Progenitor cell of endocrine pancreas (in vitro differentiated cells): ENCODE data around the gene TMEM267. TPM values are rescaled to one million over a fixed set of nuclear protein-coding genes. Genes with fewer than 3 reads are reported as not detected.
A peak's percentile ranks its signal among the peaks of the same experiment; 100 is the strongest.
"Not testable (repeated sequence)": the region's sequence is repeated elsewhere in the genome, so short reads cannot be mapped to it uniquely, and the experiment has no call there.

Experiments used
- DNase-seq: peaks from one replicate; pipeline ENCODE4 v3.0.0; 2021; ENCODE audit warnings: low spot score; ENCODE audit not compliant: unreplicated experiment
- H3K27ac Mint-ChIP-seq: 2 replicates; pipeline ENCODE4 v1.8.0; 2021; ENCODE audit warnings: mild to moderate bottlenecking, moderate library complexity, mixed read lengths
- H3K27me3 Mint-ChIP-seq: 2 replicates; pipeline ENCODE4 v1.8.0; 2021; ENCODE audit warnings: mixed read lengths
- H3K36me3 Mint-ChIP-seq: 2 replicates; pipeline ENCODE4 v1.8.0; 2022; ENCODE audit warnings: mixed read lengths; ENCODE audit not compliant: insufficient read depth
- H3K4me1 Mint-ChIP-seq: 2 replicates; pipeline ENCODE4 v1.8.0; 2021; ENCODE audit warnings: low read depth, mixed read lengths
- H3K4me3 Mint-ChIP-seq: 2 replicates; pipeline ENCODE4 v1.8.0; 2021; ENCODE audit warnings: low read depth, mild to moderate bottlenecking, moderate library complexity, mixed read lengths
- H3K9me3 Mint-ChIP-seq: 2 replicates; pipeline ENCODE4 v1.8.0; 2021; ENCODE audit warnings: low read depth, mixed read lengths
- total RNA-seq: library from RNA; stranded (reverse); gene quantifications from 2 replicates; pipeline ENCODE4 v1.2.1, GENCODE V29; 2021
- TF ChIP-seq, protein P1 (sequence below): fragments of 200-600 bp; sonication (generic); IDR thresholded peaks from one replicate; pipeline ENCODE4 v1.5.0; 2021; ENCODE audit warnings: antibody characterized with exemption, mild to moderate bottlenecking; ENCODE audit not compliant: unreplicated experiment

TMEM267 gene
- total RNA-seq, 1 donor from 2014 or later, result 8.6 TPM

DNA sequence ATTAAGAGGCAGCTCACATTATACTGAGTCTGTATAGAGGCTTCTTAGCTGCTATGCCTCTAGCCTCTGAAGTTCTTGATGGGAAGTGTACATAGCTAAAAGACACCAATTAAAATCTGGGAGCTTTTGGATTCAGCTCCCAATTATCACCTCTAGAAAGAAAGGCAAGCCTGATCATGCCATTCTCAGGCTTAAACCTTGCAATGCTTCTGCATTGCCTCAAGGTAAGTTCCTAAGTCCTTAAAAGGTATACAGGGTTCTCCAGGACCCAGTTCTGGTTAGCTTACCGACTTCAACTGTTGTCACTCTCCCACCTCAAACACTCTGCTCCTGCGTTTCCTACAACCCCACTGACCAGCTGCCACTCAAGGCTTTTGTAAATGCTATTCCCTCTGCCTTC, 54.0 kb downstream of the TMEM267 start:
- no peak for DNase-seq
- no peak overlapping the region for H3K27ac Mint-ChIP-seq
- H3K4me3 Mint-ChIP-seq, result no peak overlapping the region
- peaks cover 5% of the 10 kb centered on the region for H3K4me1 Mint-ChIP-seq
- H3K36me3 Mint-ChIP-seq, result no peaks in the 10 kb centered on the region
- TF ChIP-seq, protein P1, sequence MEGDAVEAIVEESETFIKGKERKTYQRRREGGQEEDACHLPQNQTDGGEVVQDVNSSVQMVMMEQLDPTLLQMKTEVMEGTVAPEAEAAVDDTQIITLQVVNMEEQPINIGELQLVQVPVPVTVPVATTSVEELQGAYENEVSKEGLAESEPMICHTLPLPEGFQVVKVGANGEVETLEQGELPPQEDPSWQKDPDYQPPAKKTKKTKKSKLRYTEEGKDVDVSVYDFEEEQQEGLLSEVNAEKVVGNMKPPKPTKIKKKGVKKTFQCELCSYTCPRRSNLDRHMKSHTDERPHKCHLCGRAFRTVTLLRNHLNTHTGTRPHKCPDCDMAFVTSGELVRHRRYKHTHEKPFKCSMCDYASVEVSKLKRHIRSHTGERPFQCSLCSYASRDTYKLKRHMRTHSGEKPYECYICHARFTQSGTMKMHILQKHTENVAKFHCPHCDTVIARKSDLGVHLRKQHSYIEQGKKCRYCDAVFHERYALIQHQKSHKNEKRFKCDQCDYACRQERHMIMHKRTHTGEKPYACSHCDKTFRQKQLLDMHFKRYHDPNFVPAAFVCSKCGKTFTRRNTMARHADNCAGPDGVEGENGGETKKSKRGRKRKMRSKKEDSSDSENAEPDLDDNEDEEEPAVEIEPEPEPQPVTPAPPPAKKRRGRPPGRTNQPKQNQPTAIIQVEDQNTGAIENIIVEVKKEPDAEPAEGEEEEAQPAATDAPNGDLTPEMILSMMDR, result no peak
- H3K9me3 Mint-ChIP-seq, result peaks cover 3% of the 10 kb centered on the region
- H3K27me3 Mint-ChIP-seq, result no peaks in the 10 kb centered on the region

DNA sequence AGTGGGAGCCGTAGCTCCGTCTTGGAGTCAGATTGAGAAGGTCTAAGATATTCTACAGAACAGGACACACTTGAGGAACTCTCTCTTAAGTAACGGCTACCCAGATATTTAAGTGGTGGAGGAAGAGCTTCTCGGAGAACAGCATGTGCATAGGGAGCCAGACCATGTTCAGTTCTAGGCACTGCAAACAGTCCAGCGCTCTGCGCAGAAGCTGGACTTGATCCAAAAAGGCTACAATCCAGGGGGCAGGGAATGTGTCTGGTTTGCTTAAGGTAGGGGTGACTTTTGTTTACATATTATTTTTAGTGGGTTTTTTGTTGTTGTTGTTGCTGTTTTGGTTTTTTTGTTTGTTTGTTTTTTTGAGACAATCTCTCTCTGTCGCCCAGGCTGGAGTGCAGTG, 54.6 kb downstream of the TMEM267 start:
- DNase-seq, result no peak
- Mint-ChIP-seq H3K27ac (no peak overlapping the region), H3K4me1 (peaks cover 5% of the 10 kb centered on the region), H3K36me3 (no peaks in the 10 kb centered on the region), H3K27me3 (no peaks in the 10 kb centered on the region), H3K9me3 (peaks cover 3% of the 10 kb centered on the region), H3K4me3 (no peak overlapping the region)
- TF ChIP-seq, protein P1, result no peak

DNA sequence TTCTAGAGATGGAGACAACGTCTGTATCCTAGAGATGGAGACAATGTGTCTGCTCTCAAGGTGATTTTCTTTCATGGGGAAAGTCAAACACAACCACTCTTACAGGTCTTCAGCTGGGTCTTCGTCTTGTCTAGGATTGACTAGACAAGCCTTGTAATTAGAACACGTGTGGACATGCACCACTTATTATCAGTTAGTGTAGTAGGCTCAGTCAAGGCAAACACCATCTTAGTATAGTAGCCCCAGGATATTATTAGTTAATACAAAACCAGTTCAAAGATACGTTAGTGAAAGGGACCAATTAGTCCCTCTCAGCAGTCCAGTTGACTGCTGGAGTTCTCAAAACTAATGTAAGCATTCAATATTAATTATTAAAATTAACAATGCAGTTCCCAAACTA, 56.4 kb downstream of the TMEM267 start:
- H3K9me3 Mint-ChIP-seq, result peaks cover 3% of the 10 kb centered on the region
- H3K4me1 Mint-ChIP-seq, result no peaks in the 10 kb centered on the region
- H3K27me3 Mint-ChIP-seq, result no peaks in the 10 kb centered on the region
- H3K36me3 Mint-ChIP-seq, result no peaks in the 10 kb centered on the region
- H3K4me3 Mint-ChIP-seq, result no peak overlapping the region
- DNase-seq, result no peak
- TF ChIP-seq, protein P1, result no peak
- H3K27ac Mint-ChIP-seq, result no peak overlapping the region

DNA sequence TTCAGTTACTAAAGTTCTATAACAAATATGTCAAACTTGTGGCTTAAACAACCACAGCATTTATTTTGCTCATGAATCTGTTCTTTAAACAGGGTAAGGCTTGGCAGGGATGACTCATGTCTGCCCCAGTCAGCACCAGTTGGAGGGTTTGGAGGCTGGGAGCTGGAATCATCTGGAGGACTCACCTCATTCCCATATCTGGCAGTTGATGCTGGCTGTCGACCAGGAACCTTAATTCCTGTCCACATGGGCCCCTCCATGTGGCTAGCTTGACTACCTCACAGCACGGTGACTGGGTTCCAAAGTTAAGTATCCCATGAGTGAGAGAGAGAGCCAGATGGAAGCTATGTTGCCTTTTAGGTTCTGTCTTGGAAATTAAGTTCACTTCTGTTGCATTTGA, 57.7 kb downstream of the TMEM267 start:
- H3K27ac Mint-ChIP-seq, result no peak overlapping the region
- TF ChIP-seq, protein P1, result no peak
- no peak for DNase-seq

DNA sequence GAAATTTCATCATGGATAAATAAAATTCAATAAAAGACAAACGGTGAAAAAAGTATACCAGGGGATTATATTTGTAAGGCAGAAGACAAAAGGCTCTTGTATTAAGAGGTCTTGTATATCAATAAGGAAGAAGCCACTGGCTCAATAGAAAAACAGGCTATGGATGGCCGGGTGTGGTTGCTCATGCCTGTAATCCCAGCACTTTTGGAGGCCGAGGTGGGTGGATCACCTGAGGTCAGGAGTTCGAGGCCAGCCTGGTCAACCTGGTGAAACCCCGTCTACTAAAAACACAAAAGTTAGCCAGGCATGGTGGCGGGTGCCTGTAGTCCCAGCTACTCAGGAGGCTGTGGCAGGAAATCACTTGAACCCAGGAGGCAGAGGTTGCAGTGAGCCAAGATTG, 60.6 kb downstream of the TMEM267 start:
- not testable (repeated sequence) for H3K27ac Mint-ChIP-seq

More for the DNA sequence above, 57.7 kb downstream of the TMEM267 start:
- Mint-ChIP-seq H3K4me1 (peaks cover 6% of the 10 kb centered on the region), H3K4me3 (no peak overlapping the region), H3K9me3 (peaks cover 3% of the 10 kb centered on the region), H3K27me3 (no peaks in the 10 kb centered on the region), H3K36me3 (no peaks in the 10 kb centered on the region)

DNA sequence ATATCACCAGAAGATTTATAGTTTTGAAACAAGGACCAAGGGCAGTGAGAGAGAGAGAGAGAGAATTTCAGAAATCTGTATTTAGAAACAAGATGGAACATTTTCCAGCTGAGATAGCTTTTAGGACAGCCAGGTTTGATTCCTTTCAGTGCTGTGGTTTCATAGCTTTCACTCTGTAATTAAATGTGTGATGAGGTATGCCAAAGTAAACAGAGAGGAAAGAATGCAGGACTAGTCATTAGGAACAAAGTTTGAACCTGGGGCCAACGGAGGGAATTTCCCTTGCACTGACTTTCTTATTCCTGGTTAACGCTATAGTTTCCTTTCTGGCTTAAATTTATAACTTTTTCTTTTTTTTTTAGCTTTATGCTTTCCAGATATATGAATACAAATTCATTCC, 61.5 kb downstream of the TMEM267 start:
- no peak overlapping the region for H3K4me3 Mint-ChIP-seq
- TF ChIP-seq, protein P1, result no peak
- peaks cover 6% of the 10 kb centered on the region for H3K4me1 Mint-ChIP-seq
- peaks cover 3% of the 10 kb centered on the region for H3K9me3 Mint-ChIP-seq
- no peaks in the 10 kb centered on the region for H3K36me3 Mint-ChIP-seq
- no peaks in the 10 kb centered on the region for H3K27me3 Mint-ChIP-seq
- peak overlapping the region; percentile 50 for H3K27ac Mint-ChIP-seq
- DNase-seq, result no peak

More for the DNA sequence above, 60.6 kb downstream of the TMEM267 start:
- not testable (repeated sequence) for H3K36me3 Mint-ChIP-seq, DNase-seq, H3K4me1 Mint-ChIP-seq, H3K9me3 Mint-ChIP-seq, H3K27me3 Mint-ChIP-seq, H3K4me3 Mint-ChIP-seq
